DLD1 (cell line): ENCODE data around the gene VENTX.
"Not testable (repeated sequence)": the region's sequence is repeated elsewhere in the genome, so short reads cannot be mapped to it uniquely, and the experiment has no call there.

ENCODE experiments used
- in situ Hi-C: cut with HindIII; loops from 2 replicates; pipeline ENCODE4 v1.10.0; 2017; ENCODE audit warnings: low sequenced_read_pairs

Gene VENTX

DNA sequence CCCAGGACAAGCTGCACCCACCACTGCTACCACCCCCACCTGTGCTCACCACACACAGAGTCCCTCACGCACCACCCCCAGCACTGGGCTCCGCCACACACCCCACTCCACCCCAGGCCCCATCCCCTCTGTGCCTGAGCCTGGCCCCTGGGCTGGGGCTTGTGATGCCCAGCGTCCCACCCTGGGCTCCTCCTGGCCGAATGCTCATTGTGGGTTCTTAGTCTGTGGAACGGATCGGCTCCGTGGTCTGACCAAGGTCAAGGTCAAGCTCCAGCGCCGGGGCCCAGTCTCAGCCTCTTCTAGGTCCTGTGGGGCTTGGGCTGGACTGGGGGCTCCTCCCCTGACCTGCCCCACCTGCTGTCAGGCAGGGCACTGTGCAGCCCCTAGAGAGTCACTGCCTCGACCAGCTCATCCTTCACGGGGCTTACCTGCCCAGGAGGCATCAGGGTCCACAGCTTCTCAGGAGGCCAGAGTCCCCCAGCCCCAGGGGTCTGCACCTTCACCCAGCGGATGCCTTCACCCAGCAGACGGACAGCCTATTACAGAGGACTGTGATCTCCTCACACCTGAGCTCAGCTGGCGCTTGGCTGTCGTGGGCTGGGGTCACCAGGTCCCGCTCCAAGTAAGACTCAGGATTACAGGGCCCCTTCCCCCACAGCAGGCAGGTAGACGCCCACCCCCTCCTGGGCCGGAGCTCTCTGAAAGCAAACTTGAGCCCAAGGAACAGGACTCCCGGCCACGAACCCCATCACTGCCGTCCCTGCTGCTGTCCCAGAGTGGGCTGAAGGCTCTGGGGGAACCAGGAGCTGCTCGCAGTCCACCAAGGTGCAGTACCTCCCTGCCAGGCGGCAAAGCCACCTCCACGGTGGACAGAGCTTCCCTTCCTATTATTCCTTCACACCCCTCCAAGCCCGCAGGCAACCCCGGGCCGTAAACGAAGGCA, 22.9 kb upstream of the VENTX start:
- in situ Hi-C loops = no loop called here

DNA sequence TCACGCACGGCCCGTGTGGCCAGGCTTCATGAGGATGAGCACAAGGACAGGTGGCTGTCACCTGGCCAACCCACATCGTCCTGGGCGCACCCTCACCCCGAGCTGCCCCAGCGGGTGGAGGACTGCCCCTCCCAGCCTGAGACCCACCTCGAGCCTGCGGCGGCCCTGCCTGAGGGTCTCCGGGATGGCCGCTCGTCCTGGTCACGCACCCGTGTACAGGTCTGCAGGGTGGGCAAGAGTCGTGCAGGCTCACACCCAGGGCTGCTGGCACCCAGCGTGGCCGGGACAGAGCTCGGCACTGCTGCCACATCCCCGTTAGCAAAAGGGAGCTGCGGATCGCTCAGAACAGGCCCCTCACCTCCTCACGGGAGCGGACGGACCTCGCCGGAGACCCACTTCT, 22.1 kb upstream of the VENTX start:
- in situ Hi-C loops = no loop called here

DNA sequence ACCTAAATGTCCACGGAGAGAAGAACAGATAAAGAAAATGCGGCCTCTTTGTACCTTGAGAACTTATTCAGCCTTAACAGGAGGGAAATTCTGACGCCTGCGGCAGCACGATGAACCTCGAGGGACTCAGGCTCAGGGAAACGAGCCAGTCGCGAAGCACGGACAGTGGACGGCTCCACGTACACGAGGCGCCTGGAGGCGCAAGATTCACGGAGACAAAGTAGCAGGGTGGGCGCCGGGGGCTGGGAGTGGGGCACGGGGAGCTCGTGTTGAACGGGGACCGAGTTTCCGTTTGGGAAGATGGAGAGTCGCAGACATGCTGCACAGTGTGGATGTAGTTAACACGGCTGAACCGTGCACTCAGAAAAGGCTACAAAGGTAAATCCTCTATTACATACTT, 20.9 kb upstream of the VENTX start:
- in situ Hi-C loops = no loop called here

DNA sequence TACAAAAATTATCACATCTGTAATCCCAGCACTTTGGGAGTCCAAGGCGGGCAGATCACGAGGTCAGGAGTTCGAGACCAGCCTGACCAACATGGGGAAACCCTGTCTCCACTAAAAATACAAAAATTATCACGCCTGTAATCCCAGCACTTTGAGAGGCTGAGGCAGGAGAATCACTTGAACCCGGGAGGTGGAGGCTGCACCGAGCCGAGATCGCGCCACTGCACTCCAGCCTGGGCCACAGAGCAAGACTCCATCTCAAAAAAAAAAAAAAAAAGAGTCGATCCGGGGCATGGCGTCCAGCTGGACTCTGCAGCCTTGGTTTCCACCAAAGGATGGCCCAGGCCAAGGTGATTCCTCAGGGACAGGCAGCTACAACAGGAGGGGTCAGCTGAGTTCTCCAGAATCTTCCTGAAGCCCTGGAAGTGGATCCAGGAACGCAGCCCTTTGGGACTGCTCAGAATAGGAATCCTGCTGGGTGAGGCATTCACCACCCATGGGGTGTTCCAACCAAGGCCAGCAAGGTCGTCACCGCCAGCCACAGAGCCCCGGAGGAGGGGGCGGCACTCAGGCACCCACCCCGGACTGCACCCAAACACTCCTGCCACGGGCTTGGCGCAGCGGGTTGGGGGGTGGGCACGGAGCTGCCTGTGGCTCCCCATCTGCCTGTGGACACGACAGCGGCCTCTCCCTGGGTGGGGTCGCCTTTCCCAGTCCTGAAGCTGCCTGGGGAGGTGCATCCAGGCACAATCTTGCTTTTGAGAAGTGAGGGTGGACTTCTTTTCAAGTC, 19.7 kb upstream of the VENTX start:
- in situ Hi-C loops = no loop called here

DNA sequence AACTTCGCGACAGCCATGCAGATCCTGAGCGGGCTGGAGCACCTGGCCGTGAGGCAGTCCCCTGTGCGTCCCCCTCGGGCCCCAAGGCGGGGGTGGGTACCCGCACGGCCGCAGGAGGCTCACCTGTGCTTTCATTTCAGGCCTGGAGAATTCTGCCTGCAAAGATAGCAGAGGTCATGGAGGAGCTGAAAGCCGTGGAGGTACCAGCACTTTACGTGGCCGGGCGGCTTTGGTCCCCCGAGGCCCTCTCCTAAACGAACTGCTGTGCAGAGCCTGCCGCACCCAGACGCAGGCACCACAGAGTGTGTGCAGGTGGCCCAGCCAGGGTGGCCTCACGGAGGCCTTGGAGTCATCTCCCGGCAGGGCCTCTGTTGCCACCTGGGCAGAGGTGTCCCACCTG, 18.8 kb upstream of the VENTX start:
- in situ Hi-C loops = no loop called here

DNA sequence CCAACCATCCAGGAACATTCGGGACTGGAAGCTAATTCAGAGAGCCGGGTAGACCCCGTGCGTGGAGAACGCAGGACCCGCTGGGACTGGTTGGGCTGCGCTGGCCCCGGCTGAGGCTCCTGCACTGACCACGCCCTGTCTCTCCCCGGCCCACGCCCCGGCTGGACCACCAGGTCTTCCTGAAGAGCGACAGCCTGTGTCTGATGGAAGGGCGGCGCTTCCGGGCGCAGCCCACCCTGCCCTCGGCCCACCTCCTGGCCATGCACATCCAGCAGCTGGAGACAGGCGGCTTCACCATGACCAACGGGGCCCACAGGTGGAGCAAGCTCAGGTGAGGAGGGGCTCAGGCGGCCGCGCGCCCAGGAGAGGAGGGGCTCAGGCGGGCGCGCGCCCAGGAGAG, 17.9 kb upstream of the VENTX start:
- in situ Hi-C loops = no loop called here

DNA sequence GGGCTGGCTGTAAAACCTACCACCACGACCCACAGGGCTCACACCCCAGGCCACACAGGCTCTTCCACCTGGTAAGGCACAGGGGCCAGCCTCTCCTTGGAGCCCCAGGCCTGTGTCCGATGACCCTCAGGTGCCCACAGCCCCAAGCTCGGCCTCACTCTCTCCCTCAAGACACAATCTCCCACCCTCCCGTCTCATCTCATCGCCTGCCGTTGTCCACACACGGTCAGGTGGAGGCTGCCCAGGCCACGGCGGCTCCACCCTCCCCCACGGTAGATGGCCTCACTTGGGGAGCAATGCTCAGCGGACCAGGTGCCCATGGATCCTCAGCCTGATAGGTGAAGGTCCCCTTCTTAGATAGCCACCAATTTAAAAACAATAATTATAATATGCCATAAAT, 16.3 kb upstream of the VENTX start:
- in situ Hi-C loops = no loop called here

DNA sequence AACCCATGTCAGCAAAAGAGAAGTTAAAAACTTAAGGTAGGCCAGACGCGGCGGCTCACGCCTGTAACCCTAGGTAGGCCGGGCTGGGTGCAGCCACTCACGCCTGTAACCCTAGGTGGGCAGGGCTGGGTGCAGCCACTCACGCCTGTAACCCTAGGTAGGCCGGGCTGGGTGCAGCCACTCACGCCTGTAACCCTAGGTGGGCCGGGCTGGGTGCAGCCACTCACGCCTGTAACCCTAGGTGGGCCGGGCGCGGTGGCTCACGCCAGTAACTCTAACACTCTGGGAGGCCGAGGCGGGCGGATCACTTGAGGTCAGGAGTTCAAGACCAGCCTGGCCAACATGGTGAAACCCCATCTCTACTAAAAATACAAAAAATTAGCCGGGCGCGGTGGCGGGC, 15.9 kb upstream of the VENTX start:
- in situ Hi-C loops = not testable (repeated sequence)

DNA sequence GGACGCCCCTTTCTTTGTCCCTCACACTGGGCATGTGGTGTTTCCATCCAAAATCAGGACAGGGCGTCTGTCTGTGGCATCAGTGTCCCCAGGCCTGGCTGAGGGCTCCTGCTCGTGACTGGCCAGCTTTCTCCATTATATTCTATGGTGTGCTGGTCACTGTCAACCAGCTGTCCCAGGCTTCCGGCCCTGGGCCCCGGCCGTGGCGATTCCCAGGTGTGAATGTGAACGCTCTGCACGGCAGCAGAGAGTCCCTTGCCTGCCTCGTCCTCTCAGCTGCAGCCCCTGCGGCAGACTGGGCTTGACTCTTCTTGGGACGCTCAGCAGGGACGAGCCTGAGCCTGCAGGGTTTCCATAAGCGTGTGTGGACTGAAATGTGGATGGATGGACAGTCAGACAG, 13.6 kb upstream of the VENTX start:
- in situ Hi-C loops = no loop called here

DNA sequence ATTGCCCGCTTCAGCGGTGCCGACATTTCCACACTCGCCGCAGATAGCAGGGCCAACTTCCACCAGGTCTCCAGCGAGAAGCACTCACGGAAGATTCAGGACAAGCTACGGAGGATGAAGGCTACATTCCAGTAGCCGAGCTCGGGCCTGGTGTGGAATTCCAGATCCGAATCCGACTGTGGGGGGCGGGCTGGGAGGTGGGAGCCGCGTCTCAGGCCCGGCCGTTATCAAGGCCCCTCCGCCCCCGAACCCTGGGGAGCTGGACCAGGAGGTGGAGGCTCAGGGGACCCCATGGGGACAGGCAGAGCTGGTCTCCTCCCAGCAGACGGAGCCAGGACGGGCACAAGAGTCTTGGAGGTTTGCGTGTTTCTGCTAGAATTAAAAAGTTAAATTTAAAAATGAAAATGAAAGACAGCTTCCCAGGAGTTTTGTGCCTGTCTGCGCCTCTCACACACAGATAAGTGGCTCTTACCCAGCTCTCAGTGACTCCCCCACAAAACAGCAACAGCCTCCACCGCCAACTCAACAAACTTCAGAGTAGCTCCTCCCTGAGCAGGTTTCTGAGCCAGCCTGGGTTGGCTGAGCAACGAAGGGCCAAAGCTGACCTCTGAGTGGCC, 12.8 kb upstream of the VENTX start:
- in situ Hi-C loops = no loop called here

DNA sequence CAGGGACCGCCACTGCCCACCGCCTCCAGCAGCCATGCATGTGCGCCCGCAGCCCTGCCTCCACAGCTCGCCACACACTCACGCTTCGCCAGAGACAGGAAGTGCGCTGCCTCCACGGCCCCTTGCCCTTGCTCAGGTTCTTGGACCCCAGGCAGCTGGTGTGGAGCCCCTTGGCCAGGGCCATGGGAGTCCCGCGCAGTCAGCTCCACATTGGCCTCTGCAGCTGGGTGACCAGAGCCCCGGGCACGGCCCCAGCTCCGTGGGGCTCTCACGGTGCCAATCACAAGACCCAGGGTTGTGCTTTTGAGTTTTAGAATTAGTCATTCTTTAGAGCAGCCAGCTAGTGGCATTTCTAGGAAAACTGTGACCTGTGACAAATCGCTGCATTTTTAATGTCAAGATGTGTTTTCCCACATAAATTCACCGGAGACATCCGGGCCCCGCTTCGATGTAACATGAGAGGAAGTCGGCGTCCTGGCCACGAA, 11.9 kb upstream of the VENTX start:
- in situ Hi-C loops = no loop called here

DNA sequence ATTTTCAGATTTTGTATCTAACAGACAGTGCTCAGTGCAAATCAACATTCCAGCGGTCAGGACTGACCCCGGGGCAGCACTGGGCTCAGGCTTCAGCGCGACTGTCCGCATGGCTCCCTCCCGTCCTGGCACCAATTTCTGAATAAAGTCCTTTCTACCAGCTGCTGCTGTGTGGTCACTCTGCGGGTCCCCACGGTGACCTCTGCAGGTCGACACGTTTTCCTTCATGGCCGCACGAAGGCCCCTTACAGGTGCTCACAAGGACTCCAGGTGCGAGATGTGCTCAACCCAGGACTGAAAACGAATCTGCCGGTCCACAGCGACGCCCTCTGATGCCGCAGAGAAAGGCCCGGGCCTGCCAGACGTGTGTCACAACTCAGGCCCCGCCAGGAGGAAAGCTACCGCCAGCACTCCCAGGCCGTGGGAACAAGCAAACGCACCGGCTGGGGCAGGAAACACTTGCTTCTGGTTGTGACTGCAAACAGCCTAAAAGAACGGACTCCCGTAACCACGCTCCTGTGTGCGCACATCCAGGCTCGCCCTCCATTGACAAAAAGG, 11.3 kb upstream of the VENTX start:
- in situ Hi-C loops = no loop called here

DNA sequence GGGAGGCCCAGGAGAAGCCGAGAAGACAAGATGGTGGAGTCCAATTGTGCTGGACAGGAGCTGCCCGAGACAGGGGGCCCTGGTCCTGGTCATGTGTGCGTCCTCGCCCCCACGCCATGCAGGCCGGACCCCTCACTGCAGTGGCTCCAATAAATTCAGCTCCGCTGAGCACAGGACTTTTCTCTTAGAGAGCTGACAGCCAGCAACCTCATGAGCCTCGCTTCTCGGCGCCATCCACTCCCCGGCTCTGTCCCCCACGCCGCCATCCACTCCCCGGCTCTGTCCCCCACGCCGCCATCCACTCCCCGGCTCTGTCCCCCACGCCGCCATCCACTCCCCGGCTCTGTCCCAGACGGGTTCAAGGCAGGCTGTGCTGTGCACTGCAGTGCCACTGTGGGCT, 10.4 kb upstream of the VENTX start:
- in situ Hi-C loops = no loop called here

DNA sequence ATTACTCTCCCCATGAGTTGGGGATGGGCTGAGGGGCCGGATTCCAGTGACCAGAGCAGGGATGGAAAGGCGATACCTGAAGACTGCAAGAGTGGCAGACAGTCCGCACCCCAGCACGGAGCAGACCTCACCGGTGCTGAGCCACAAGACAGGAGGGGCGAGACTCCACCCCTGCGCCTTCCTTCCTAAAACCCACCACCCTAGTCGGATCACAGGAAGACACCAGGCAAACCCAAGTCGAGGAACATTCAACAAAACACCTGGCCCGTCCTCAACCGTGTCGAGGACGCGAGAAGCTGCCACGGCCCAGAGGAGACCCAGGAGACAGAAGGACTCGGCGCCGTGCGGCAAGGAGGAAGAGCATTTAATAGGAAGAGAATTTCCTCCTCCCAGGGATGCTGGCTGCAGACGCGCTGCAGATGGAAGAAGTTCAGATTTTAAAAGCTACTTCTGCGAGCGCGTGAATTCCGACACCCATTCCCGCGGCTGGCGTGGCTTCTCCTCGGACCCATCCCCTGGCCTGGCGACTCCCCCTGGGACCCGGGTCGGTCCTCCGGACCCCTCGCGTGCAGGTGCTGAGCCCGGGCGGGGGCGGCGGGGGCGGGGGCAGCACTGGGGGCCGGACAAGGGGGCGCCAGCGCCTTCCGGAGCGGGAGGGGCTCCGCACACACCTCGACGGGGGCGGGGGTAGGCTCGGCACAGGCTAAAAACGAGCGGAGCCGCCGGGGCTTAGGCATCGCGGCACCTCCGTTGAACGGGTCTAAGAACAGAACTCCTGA, 8.2 kb upstream of the VENTX start:
- in situ Hi-C loops = no loop called here

DNA sequence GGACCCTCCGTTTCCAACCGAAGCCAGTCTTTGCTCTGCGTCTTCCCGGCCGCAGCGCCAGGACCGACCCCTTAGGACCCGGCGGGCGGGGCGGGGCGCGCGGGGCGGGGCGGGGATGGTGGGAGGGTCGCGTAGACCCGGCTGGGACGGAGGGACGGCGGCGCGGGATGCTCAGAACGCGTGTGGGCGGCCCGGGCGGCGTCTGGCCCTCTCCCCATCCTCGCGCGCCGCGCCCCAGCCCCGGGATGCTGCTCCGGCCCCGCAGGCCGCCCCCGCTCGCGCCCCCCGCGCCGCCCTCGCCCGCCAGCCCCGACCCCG, 7.7 kb upstream of the VENTX start, which contains the start of gene UTF1:
Gene UTF1 (plus strand): TSS at position 174 of the 318 bp plus-strand sequence. CDS start 72 bp downstream, at position 246.
- in situ Hi-C loops = no loop called here

DNA sequence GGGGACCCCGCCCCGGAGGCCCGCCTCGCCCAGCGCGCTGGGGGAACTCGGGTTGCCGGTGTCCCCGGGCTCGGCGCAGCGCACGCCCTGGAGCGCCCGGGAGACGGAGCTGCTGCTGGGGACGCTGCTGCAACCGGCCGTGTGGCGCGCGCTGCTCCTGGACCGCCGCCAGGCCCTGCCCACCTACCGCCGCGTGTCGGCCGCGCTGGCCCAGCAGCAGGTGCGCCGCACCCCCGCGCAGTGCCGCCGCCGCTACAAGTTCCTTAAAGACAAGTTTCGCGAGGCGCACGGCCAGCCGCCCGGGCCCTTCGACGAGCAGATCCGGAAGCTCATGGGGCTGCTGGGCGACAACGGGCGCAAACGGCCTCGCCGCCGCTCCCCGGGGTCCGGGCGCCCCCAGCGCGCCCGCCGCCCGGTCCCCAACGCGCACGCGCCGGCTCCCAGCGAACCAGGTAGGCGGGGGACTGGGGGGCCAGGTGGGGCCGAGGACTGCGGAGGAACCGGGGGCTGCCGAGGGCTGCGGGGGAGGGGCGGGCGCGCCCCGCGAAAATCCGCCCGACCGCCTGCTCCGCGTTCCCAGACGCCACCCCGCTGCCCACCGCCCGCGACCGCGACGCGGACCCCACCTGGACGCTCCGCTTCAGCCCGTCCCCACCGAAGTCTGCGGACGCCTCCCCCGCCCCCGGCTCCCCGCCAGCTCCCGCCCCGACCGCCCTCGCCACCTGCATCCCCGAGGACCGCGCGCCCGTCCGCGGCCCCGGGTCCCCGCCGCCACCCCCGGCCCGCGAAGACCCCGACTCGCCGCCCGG, 7.1 kb upstream of the VENTX start:
- in situ Hi-C loops = no loop called here

DNA sequence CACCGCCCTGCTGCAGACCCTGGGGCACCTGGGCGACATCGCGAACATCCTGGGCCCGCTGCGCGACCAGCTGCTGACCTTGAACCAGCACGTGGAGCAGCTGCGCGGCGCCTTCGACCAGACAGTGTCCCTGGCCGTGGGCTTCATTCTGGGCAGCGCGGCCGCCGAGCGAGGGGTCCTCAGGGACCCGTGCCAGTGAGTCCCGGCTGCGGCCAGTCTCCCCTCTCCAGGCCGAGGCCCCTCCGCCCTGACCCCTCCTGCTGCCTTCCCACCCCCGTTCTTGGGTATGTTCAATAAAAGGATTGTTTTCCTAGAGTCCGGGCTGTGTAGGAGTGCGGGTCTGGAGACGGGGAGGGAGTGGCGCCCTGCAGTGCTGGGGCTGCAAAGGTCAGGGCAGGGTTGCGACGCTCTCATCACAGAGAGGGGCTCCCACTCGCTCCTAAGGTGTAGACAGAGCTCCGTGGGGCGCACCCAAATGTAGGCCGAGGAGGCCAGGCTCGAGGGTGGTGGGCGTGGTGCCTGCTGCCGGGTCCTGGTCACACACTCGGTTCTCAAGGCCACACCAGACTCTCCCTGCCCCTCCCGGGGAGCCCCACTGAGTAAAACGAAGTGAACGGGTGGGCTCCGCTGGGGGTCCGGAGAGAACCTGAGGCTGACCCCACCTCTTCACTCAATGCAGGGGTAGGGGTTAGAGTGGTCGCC, 6.3 kb upstream of the VENTX start:
- in situ Hi-C loops = no loop called here

DNA sequence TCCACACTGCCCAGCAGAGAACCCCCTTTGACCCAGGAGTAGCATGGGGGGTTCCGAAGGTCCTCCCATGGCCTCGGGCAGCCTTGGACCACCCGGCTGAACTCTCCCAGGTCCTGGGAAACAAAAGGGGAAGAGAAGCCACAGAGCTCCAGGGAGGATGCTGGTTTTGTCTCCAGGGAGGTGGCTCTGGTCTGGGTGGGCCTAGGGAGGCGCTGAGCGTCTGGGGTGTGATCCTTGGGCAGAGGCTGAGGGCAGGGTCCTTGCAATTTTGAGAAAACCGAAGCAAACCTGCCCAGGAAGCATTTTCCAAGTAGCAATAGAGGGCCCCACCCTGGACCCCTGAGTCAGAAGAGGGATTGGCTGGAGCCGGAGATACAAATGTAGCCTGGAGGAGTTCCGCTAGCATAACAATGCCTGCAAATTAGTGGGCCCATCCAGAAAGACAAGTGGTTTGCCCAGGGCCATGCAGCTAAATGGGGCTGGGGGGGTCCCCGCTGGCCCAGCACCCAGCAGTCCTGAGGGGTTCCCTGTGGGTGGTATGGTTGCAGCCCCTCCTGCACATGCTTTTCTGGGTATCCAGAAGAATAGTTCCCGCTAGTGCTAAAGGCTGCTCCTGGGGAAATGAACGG, 5.6 kb upstream of the VENTX start:
- in situ Hi-C loops = no loop called here

DNA sequence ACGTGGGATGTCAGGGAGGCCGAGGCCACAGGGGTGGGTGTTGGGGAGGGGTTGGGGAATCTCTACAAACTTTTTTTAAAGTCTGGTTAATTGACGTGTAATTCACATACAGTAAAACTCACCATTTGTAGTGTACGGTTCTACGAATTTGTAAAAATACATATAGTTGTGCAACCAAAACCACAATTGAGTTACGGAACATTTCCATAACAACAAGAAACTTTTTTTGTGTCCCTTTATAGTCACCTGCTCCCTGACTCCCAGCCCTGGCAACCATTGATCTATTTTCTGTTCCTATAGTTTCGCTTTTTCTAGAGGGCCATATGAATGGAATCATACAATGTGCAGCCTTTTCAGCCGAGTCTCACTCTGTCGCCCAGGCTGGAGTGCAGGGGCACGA, 2.9 kb upstream of the VENTX start:
- in situ Hi-C loops = not testable (repeated sequence)
